LNCAP (cell line): Measurements from ENCODE around the gene FCRL3.
A peak's percentile ranks its signal among the peaks of the same experiment; 100 is the strongest.

Experiments used
- CTCF ChIP-seq: fragments of 450-650 bp; IDR thresholded peaks from 2 replicates; pipeline ENCODE4 v1.5.1; 2017; ENCODE audit warnings: mild to moderate bottlenecking

FCRL3 gene

DNA sequence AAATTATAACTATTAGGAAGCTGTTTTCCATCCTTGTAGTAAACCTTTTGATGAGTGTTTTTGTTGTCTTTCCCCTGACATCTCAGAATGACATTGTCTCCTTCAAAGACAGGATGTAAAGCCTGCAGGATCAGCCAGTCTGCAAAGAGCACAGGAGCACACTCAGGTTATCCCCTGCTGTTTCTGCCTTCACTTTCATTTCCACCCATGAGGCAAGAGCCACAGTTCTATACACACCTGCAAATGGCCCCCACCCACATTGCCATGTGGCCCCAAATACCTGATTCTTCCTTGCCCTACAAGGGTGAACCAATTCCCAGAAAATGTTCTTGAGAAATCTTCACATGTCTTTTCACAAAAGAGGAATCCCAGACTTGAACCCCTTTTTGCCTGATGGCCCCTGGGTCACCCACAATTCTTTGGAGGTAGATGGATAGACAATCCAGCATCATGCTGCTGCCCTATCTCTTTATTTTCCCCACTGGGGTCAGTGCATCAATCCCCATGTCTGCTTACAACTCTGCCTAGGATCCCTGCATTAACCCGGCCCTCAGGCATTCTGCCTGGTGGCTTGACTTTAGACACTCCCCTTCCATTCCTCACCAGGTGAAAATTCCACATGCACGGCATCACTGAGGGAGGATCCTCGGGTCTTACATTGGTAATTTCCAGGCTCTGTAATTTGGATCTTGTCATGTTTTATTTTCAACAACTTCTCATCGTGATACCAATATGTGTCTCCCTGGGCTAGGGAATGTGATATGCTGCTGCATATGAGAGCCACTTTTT, 2.6 kb downstream of the FCRL3 start:
- TF ChIP-seq CTCF: no peak

DNA sequence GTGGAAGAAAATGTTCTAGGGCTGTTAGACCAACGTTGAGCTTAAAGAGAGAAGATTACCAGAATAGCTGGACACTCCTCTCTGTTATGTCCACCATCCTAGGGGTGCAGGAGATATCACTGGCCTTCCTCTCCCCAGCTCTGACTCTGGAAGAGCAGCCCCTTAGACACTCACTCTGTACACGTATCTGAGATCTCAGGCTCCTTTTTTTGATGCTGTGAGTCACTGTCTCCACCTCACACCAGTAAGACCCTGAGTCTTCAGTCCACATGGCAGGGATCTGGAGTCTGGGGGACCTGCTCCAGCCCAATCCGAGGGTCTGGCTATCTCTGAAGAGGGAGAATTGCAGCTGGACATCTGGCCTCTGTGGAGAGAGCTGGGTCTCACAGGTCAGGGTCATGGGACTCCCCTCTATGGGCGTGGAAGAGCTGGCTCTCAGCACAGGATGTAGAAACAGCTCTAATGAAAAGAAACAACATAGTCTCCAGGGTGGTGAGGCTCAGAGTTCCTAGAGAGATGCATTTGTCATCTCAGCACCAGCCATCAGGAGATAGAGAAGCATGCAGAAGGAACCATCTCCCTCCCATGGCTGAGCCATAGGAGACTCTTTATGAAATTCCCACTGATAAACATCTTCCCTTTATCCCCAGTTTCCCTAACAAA, 3.5 kb downstream of the FCRL3 start:
- no peak for TF ChIP-seq CTCF

GRCh38 chr1:157695417-157695816, 5.2 kb downstream of the FCRL3 start:
- TF ChIP-seq CTCF: no peak

DNA sequence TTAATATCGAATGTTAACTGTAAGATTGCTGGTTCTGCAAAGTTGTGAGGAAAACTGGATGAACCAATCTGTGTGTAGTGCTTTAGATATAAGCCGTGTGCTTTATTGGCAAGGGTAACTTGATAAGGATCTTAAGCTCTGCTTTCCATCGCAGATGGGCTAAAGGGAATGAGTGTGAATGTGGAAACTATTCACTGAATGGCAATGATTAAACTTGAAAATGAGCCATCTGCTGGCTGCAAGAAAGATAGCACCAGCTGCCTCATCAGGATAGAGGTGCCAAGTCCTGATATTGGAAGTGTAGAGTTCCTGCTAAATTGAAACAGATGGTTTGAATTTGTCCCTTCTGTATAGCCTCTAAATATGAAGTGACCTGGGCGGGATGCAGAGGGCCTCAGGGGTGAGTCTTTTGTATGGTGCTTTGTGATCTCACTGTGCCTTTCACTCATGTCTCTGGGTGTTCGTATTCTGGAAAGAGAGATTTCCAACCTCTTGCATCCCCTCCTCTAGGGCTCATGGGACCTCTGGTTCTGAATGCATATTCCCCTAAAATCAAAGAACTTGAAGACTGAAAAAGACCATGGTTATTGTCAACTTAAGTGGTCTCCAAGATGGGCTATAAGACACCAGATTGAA, 9.2 kb downstream of the FCRL3 start:
- peak; percentile 84 for TF ChIP-seq CTCF

GRCh38 chr1:157682710-157683437, 17.7 kb downstream of the FCRL3 start:
- no peak for TF ChIP-seq CTCF

GRCh38 chr1:157678721-157679120, 21.8 kb downstream of the FCRL3 start:
- no peak for TF ChIP-seq CTCF

DNA sequence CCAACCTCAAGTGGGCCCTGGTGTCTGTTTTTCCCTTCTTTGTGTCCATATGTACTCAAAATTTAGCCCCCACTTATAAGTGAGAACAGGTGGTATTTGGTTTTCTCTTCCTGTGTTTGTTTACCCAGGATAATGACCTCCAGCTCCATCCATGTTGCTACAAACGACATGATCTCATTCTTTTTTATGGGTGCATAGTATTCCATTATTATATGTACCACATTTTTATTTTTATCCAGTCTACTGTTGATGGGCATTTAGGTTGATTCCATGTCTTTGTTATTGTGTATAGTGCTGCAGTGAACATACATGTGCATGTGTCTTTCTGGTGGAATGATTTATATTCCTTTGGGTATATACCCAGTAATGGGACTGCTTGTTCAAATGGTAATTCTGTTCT, 27.6 kb downstream of the FCRL3 start:
- TF ChIP-seq CTCF: no peak
